NT2/D1 (cell line): ENCODE measurements around the gene MDM2.

Source experiments
- YY1 ChIP-seq: IDR thresholded peaks from 2 replicates; pipeline ENCODE4 v1.6.1; 2011; ENCODE audit not compliant: insufficient read length, insufficient read depth
- ZNF274 ChIP-seq: IDR thresholded peaks from 2 replicates; pipeline ENCODE4 v1.6.1; 2011; ENCODE audit warnings: mild to moderate bottlenecking, low read depth, low read length

- no peak for TF ChIP-seq ZNF274
- TF ChIP-seq YY1 = no peak
Measured at GRCh38 chr12:68900241-68900640, 92.3 kb downstream of the MDM2 start.
